Measurements from ENCODE around the gene OPRM1. TPM values are rescaled to one million over a fixed set of nuclear protein-coding genes. Genes with fewer than 3 reads are reported as not detected.

OPRM1 gene
- total and polyA plus RNA-seq, 2 of the 8 experiments (the other 6 are each of a cell fraction or from before 2014, with no cell fraction given) = not detected

- H3K14ac ChIP-seq (ENCODE audit: insufficient read length) = no peak overlapping the region
- H3K4me1 ChIP-seq (replicated peaks in 1 of 4; ENCODE audit: control insufficient read depth in 3 of 4, insufficient read depth in 4 of 4, low read length in 3 of 4) = no peaks in the 10 kb centered on the region
- no peaks in the 10 kb centered on the region for H3K79me2 ChIP-seq (ENCODE audit: control insufficient read depth in 1 of 2, insufficient read depth in 2 of 2, low read length in 2 of 2)
- H3K36me3 ChIP-seq (ENCODE audit: control insufficient read depth in 2 of 4, insufficient read depth in 4 of 4, low read length in 3 of 4) = no peaks in the 10 kb centered on the region
- H3K79me1 ChIP-seq (ENCODE audit: low read depth, low read length) = no peaks in the 10 kb centered on the region
- H3K4me3 ChIP-seq (ENCODE audit: extremely low read depth in 1 of 4, insufficient read depth in 2 of 4, low read depth in 3 of 4, low read length in 4 of 4) = no peak overlapping the region
- no peak overlapping the region for H3K23ac ChIP-seq (ENCODE audit: insufficient read length)
- no peak overlapping the region for H2AFZ ChIP-seq (ENCODE audit: low read length)
- no peak overlapping the region for H4K5ac ChIP-seq (ENCODE audit: insufficient read length, low read depth, low read length)
- H4K20me1 ChIP-seq (replicated peaks in 1 of 2; ENCODE audit: control insufficient read depth in 1 of 2, insufficient read depth in 2 of 2, low read length in 2 of 2) = no peaks in the 10 kb centered on the region
- H3K4ac ChIP-seq (replicated peaks; ENCODE audit: insufficient read length, low read depth, low read length) = no peak overlapping the region
- no peak overlapping the region for H4K91ac ChIP-seq (replicated peaks; ENCODE audit: insufficient read length, low read length)
- no peak overlapping the region for H2BK120ac ChIP-seq (replicated peaks; ENCODE audit: low read depth, low read length)
- H3K23me2 ChIP-seq (ENCODE audit: low read depth, low read length) = no peaks in the 10 kb centered on the region
- no peak overlapping the region for H4K8ac ChIP-seq (ENCODE audit: extremely low read depth, insufficient read depth, low read length)
- H2BK20ac ChIP-seq (ENCODE audit: low read length) = no peak overlapping the region
- H2BK15ac ChIP-seq (ENCODE audit: low read length) = no peak overlapping the region
- H2AK5ac ChIP-seq (ENCODE audit: low read depth, low read length) = no peak overlapping the region
- H3K56ac ChIP-seq (replicated peaks; ENCODE audit: insufficient read length, low read depth, low read length) = no peak overlapping the region
- H3K9ac ChIP-seq (replicated peaks in 1 of 4; ENCODE audit: extremely low read depth in 1 of 4, low read depth in 3 of 4, low read length in 3 of 4) = no peak overlapping the region
- no peak overlapping the region for H2BK12ac ChIP-seq (ENCODE audit: low read depth, low read length)
- H2BK5ac ChIP-seq (ENCODE audit: low read depth, low read length) = no peak overlapping the region
- H3K18ac ChIP-seq (ENCODE audit: extremely low read depth, low read length) = no peak overlapping the region
- no peak for FAIRE-seq
- no peak overlapping the region for H3K4me2 ChIP-seq (ENCODE audit: insufficient read depth in 1 of 2, low read depth in 2 of 2, low read length in 2 of 2)
- ChIA-PET CTCF (ENCODE audit: partially characterized antibody) (interaction anchor here (0.8 kb wide), 1 partner anchor 22 kb away, joined by 3 read pairs; no protein-coding TSS in a partner anchor), POLR2A (ENCODE audit: partially characterized antibody) (no interaction called here)
- H3K27me3 ChIP-seq (replicated peaks in 1 of 4; ENCODE audit: control insufficient read depth in 3 of 4, extremely low read depth in 1 of 4, insufficient read depth in 3 of 4, low read length in 3 of 4) = no peaks in the 10 kb centered on the region
- no peak for TF ChIP-seq TAF1 (IDR thresholded peaks at IDR 0.05; ENCODE audit: low read depth, low read length)
- TF ChIP-seq HDAC2 (IDR thresholded peaks at IDR 0.05; ENCODE audit: borderline replicate concordance in 1 of 2, low read depth in 2 of 2, low read length in 2 of 2) = no peak
- no peak for TF ChIP-seq BACH1 (IDR thresholded peaks at IDR 0.05; ENCODE audit: low read length)
- TF ChIP-seq SP1 (IDR thresholded peaks at IDR 0.05; ENCODE audit: low read depth, low read length) = no peak
- no peak for TF ChIP-seq KDM1A (IDR thresholded peaks at IDR 0.05; ENCODE audit: borderline replicate concordance, low read length)
- no peak for TF ChIP-seq SUZ12 (IDR thresholded peaks at IDR 0.05; ENCODE audit: low read length)
- no peak for TF ChIP-seq JUND (IDR thresholded peaks at IDR 0.05; ENCODE audit: low read length)
- no peak for TF ChIP-seq CEBPB (IDR thresholded peaks at IDR 0.05; ENCODE audit: low read depth, low read length)
- no peak for TF ChIP-seq USF2 (IDR thresholded peaks at IDR 0.05; ENCODE audit: low read length)
- no peak for TF ChIP-seq CHD1 (IDR thresholded peaks at IDR 0.05; ENCODE audit: low read depth, low read length)
- no peak for TF ChIP-seq CBX5 (IDR thresholded peaks at IDR 0.05; ENCODE audit: low read depth, low read length)
- H3K27ac ChIP-seq (ENCODE audit: low read depth, low read length) = no peak overlapping the region
- no peaks in the 10 kb centered on the region for H3K9me3 ChIP-seq (ENCODE audit: insufficient read depth in 2 of 2, low read depth in 1 of 2, low read length in 1 of 2)
- no peak for DNase-seq (ENCODE audit: low read depth in 1 of 2, low spot score in 2 of 2)
Observed at GRCh38 chr6:154210678-154211077, 171.6 kb downstream of the OPRM1 start.

Data from H1 (cell line).